Neural progenitor cell (in vitro differentiated cells): ENCODE results near the gene SLC43A1.

ENCODE experiments used
- EZH2 ChIP-seq: fragments of 200-600 bp; sonication (generic); IDR thresholded peaks from 2 replicates; pipeline ENCODE4 v1.6.1; 2017; ENCODE audit warnings: antibody characterized with exemption, mild to moderate bottlenecking, moderate library complexity
- EZH2phosphoT487 ChIP-seq: fragments of 200-600 bp; sonication (generic); IDR thresholded peaks from 2 replicates; pipeline ENCODE4 v1.6.1; 2017; ENCODE audit warnings: antibody characterized with exemption
- TF ChIP-seq, protein P1 (sequence below): fragments of 200-600 bp; sonication (generic); IDR thresholded peaks from 2 replicates; pipeline ENCODE4 v1.5.1; 2017; ENCODE audit warnings: antibody characterized with exemption, mild to moderate bottlenecking

- TF ChIP-seq, protein P1, sequence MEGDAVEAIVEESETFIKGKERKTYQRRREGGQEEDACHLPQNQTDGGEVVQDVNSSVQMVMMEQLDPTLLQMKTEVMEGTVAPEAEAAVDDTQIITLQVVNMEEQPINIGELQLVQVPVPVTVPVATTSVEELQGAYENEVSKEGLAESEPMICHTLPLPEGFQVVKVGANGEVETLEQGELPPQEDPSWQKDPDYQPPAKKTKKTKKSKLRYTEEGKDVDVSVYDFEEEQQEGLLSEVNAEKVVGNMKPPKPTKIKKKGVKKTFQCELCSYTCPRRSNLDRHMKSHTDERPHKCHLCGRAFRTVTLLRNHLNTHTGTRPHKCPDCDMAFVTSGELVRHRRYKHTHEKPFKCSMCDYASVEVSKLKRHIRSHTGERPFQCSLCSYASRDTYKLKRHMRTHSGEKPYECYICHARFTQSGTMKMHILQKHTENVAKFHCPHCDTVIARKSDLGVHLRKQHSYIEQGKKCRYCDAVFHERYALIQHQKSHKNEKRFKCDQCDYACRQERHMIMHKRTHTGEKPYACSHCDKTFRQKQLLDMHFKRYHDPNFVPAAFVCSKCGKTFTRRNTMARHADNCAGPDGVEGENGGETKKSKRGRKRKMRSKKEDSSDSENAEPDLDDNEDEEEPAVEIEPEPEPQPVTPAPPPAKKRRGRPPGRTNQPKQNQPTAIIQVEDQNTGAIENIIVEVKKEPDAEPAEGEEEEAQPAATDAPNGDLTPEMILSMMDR: peak; percentile 48
- TF ChIP-seq EZH2 (peak; percentile 62), EZH2phosphoT487 (peak; percentile 38)
Measured at GRCh38 chr11:57476757-57477506, 38.6 kb downstream of the SLC43A1 start.
